GM18951 (cell line): ENCODE measurements around the gene PADI2.
A peak's percentile ranks its signal among the peaks of the same experiment; 100 is the strongest.

ENCODE experiments used
- POLR2A ChIP-seq: IDR thresholded peaks from 4 replicates; pipeline ENCODE4 v1.6.1; 2011; ENCODE audit warnings: mild to moderate bottlenecking; ENCODE audit not compliant: insufficient read length, insufficient read depth; ENCODE audit errors: extremely low read depth
- in situ Hi-C: fragments of 300-500 bp; cut with MboI; formaldehyde crosslinking; loops from one replicate; pipeline ENCODE4 v1.12.0; 2022; ENCODE audit warnings: low sequenced_read_pairs, mixed read lengths, inconsistent platforms; ENCODE audit not compliant: unreplicated experiment

The PADI2 gene

GRCh38 chr1:17061892-17062291, 57.4 kb downstream of the PADI2 start:
- in situ Hi-C loops, result no loop called here
- TF ChIP-seq POLR2A, result no peak

- TF ChIP-seq POLR2A, result no peak
- in situ Hi-C loops, result no loop called here
Observed at GRCh38 chr1:17061486-17061885, 57.8 kb downstream of the PADI2 start.

DNA sequence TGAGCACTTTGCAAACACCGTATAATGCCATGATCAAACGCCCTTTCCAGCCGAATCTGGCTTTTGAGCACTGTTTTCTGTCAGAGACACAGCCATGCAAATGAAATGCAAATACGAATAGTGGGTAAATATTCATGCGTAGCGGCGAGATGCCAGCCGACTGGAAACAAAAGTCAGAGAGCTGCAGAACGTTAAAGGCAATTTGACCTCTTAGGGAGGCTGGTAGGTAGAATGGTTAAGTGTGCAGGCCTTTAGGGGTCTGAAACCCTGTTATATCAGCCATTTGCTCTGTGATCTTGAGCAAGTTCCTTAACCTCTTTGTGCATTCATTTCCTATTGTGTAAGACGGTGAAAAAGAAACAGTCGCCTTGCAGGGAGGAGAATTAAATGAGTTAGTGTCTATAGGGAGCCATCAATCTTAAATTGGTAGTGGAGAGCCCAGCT, 58.9 kb downstream of the PADI2 start:
- in situ Hi-C loops, result no loop called here
- no peak for TF ChIP-seq POLR2A

GRCh38 chr1:17059391-17060305, 59.6 kb downstream of the PADI2 start:
- TF ChIP-seq POLR2A, result no peak
- in situ Hi-C loops, result no loop called here

- in situ Hi-C loops, result no loop called here
- TF ChIP-seq POLR2A, result no peak
Observed at GRCh38 chr1:17056551-17056950, 62.7 kb downstream of the PADI2 start.

GRCh38 chr1:17055801-17056200, 63.5 kb downstream of the PADI2 start:
- in situ Hi-C loops, result no loop called here
- TF ChIP-seq POLR2A, result no peak

DNA sequence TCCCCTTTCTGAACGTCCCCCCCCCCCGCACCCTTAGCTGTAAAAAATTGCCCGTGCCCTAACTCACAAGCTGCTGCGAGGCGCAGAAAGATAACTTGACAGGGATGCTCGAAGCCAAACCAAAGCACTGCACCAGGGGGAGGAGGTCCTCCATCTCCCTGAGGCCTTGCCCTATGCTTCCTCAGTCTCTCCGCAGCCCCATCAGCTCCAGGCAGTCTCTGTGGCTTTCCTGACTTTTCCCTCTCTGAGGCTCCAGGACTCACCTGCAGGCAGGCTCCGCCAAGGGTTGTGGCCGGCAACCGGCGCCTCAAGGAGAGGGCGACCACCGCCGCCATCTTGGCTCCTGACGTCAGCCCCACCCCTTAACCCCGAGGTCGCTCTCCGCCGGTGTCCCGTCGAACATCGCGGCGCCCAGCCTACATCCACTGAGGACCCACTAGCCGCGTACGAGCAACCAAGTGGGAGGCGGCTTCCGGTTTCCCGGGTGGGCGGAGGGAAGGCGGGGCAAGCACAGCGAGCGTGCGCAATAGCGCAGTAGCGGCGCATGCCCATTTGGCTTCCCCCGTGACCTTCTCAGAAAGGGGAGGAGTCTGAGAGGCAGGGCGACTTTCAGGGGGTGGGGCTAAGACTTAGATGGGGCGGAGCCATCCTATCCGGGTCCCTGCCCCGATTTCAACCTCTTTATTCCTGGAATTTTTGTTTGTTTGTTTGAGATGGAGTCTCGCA, 65.4 kb downstream of the PADI2 start, which contains the start of gene SDHB:
Gene SDHB, minus strand, starts transcription at position 348 of the 726 bp plus-strand sequence. Its CDS starts 13 bp downstream, at position 335.
- in situ Hi-C loops, result no loop called here
- peak; percentile 85 for TF ChIP-seq POLR2A

DNA sequence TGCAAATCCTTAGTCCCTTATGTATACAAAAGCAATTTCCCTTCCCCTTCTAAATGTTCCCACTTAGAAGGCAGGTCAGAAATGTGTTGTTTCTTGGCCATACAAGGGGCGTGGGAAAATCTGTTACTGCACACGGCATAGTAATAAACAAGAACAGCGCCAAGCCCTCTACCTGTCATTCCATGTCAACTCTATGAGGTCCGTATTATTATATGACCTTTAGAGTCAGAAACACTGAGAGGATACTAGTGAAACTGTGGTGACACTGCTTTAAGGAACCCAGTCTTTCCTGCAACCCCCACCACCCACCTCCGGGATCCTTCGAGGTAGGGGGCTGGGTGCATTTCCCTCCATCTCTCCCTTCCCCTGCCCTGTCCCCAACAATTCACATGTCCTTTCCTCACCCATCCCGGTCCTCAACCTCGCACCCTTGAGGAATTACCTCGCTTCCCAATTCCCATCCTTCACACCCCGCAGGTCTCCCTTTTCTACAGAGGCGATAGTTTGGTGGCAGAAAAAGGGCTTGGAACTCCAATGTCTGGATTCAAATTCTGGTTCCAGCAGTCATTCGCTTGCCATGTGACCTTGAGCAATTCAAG, 66.1 kb downstream of the PADI2 start:
- in situ Hi-C loops, result no loop called here
- no peak for TF ChIP-seq POLR2A

- in situ Hi-C loops, result no loop called here
- TF ChIP-seq POLR2A, result no peak
Observed at GRCh38 chr1:17052641-17053040, 66.6 kb downstream of the PADI2 start.

DNA sequence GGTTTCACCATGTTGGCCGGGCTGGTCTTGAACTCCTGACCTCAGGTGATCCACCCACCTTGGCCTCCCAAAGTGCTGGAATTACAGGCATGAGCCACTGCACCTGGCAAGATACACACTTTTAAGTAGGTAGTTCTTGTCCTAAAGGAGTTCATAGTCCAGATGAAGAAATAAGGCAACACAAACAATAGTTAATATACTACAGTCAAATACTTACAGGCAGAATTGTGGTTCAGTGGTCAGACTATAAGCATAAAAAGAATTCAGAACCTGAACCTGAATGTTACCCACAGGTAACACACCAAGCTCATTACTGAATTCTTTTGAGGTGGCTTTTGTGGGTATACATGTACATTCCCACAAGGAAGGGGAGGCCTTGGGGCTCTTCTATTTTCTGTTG, 67.2 kb downstream of the PADI2 start:
- TF ChIP-seq POLR2A, result no peak
- in situ Hi-C loops, result no loop called here

- in situ Hi-C loops, result no loop called here
Observed at GRCh38 chr1:17047924-17048323, 71.3 kb downstream of the PADI2 start.

DNA sequence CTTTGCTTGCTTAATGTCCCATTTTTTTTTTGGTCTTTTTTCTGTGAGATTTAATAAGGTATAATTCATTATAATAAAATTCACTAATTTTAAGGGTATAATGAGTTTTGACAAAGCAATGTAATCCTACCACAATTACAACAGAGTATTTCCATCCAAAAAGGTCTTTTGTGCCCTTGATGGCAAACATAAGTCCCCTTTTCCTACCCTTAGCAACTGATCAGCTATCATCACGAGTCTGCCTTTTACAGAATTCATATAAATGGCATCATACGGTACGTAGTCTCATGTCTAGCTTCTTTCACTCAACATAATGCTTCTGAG, 73.0 kb downstream of the PADI2 start:
- in situ Hi-C loops, result no loop called here
- TF ChIP-seq POLR2A, result no peak

More at GRCh38 chr1:17047924-17048323, 71.3 kb downstream of the PADI2 start:
- no peak for TF ChIP-seq POLR2A

GRCh38 chr1:17045634-17046333, 73.5 kb downstream of the PADI2 start:
- in situ Hi-C loops, result no loop called here
- no peak for TF ChIP-seq POLR2A

DNA sequence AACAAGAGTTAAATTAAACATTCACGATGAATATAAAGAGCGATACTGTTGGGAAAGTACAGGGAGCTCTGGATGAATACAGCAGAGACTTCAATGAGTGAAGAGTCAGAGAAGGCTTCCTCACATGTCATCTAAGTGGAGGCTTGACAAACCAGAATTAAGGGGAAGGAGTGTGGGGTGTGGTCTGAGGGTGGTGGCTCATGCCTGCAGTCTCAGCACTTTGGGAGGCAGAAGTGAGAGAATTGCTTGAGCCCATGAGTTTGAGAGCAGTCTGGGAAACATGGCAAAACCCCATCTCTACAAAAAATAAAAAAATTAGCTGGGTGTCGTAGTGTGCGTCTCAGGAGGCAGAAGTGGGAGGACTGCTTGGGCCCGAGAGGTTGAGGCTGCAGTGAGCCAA, 74.1 kb downstream of the PADI2 start:
- TF ChIP-seq POLR2A, result no peak
- in situ Hi-C loops, result no loop called here
